Mucosa of descending colon (tissue), 3 donors: ENCODE results near the gene CITED1. TPM values are rescaled to one million over a fixed set of nuclear protein-coding genes. Genes with fewer than 3 reads are reported as not detected.

Experiments used
- ATAC-seq: fragments of 200-7000 bp; cut with Tn5 transposase; one replicate; pipeline ENCODE4 v1.9.1; 2020; ENCODE audit warnings: mild to moderate bottlenecking, moderate library complexity
- DNase-seq, 3 donors: peaks; one replicate each; pipeline ENCODE4 v3.0.0-alpha.2; 2020
- H3K36me3 ChIP-seq: fragments of 200-600 bp; one replicate; pipeline ENCODE4 v1.8.0; 2021; ENCODE audit warnings: low read depth, mild to moderate bottlenecking
- H3K4me1 ChIP-seq: fragments of 200-600 bp; one replicate; pipeline ENCODE4 v1.8.0; 2021; ENCODE audit warnings: low read depth, mild to moderate bottlenecking
- H3K4me3 ChIP-seq: fragments of 200-600 bp; one replicate; pipeline ENCODE4 v1.8.0; 2021; ENCODE audit warnings: mild to moderate bottlenecking
- H3K9me3 ChIP-seq: fragments of 200-600 bp; one replicate; pipeline ENCODE4 v1.8.0; 2021; ENCODE audit warnings: mild to moderate bottlenecking
- intact Hi-C, 2 donors: fragments of 100-400 bp; cut with DNase I in 1 of 2; cut with micrococcal nuclease in 1 of 2; formaldehyde crosslinking; loops; one replicate each; pipeline versions ENCODE4 v1.11.0 to v1.11.1; 2022; cut with DNase I, micrococcal nuclease
- long read RNA-seq, 2 donors: library from polyadenylated mRNA; unstranded; transcript quantifications; one replicate each; pipeline ENCODE4 v2.0.0, GENCODE V29; 2019 to 2021
- total RNA-seq, 3 donors: library from RNA; stranded (reverse); fragmentation: NEBNext Ultra II Directional in 2 of 3; extraction: Animal tissue kit (Norgen Biotek cat#: 25700) in 2 of 3; gene quantifications; one replicate each; pipeline versions ENCODE4 v1.2.1 to v1.2.4, GENCODE V29; 2021 to 2023
- TF ChIP-seq, protein P1 (sequence below): fragments of 200-600 bp; IDR thresholded peaks from one replicate; pipeline ENCODE4 v1.8.0; 2022; ENCODE audit warnings: antibody characterized with exemption, mild to moderate bottlenecking
- donor health status: DM: no; HTN: no; CAD: no; lungs with moderate emphysema.
- donor health status: DM: no; HTN: no; CAD: no.
- donor health status: DM: no; HTN: yes; CAD: no.

Gene CITED1, protein sequence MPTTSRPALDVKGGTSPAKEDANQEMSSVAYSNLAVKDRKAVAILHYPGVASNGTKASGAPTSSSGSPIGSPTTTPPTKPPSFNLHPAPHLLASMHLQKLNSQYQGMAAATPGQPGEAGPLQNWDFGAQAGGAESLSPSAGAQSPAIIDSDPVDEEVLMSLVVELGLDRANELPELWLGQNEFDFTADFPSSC
- under 1 TPM in 2 of 3 donors, not detected in 1; 0.67 to 0.70 TPM for total RNA-seq
- long read RNA-seq, donor 1, partial matches to known transcripts, result 0 of 1 reads
- long read RNA-seq, donor 1, other reads (novel, unspliced or antisense), result 0 of 1 reads
- long read RNA-seq, donor 2, result 0 reads

DNA sequence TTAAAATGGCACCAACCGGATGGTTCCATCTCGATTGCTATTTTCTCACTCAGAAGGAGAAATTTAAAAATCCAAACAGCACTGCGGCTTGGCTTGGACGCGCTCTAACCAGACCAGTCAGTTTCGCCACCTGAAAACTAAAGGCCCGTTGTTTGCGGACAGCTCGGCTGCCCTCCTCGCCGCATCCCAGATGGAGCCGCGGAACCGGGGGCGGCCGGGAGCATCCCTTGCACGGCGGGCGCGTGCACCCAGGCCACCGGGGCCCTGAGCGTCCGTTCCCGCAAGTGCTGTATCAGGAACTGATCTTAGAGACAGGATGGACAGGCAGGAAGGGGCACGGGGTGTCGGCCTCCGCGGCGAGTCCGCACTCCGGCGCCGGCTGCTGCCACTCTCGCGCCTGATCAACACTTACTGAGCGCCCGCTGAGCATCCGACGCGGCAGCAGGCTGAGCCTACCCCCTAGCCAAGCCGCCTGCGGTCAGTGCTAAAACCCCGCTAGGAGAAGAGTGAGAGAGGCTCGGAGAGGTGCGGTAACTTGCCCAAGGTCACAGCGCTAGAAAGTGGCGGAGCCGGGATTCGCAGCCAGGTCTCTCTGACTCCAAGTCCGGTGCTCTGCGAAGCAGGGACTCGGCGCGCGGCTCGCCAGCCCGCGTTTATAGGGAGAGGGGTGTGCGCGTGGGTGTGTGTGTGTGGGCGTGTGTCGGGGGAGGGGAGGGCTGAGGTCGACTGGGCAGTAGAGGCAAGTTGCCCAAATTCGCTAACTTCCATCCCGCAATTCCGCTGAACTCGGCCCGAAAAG, at the start of gene CITED1:
Gene CITED1 (minus strand): TSS at position 629 of the 799 bp plus-strand sequence. CDS start 3,045 bp downstream, outside the sequence.
- Histone ChIP-seq H3K4me1 (no peaks in the 10 kb centered on the region), H3K36me3 (no peaks in the 10 kb centered on the region), H3K9me3 (no peaks in the 10 kb centered on the region), H3K4me3 (no peak within 1 kb of the TSS)
- TF ChIP-seq, protein P1, sequence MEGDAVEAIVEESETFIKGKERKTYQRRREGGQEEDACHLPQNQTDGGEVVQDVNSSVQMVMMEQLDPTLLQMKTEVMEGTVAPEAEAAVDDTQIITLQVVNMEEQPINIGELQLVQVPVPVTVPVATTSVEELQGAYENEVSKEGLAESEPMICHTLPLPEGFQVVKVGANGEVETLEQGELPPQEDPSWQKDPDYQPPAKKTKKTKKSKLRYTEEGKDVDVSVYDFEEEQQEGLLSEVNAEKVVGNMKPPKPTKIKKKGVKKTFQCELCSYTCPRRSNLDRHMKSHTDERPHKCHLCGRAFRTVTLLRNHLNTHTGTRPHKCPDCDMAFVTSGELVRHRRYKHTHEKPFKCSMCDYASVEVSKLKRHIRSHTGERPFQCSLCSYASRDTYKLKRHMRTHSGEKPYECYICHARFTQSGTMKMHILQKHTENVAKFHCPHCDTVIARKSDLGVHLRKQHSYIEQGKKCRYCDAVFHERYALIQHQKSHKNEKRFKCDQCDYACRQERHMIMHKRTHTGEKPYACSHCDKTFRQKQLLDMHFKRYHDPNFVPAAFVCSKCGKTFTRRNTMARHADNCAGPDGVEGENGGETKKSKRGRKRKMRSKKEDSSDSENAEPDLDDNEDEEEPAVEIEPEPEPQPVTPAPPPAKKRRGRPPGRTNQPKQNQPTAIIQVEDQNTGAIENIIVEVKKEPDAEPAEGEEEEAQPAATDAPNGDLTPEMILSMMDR, result no peak
- ATAC-seq, result no peak
- intact Hi-C loops, result no loop called here
- peak in 1 of 3 donors; percentile 26 for DNase-seq

DNA sequence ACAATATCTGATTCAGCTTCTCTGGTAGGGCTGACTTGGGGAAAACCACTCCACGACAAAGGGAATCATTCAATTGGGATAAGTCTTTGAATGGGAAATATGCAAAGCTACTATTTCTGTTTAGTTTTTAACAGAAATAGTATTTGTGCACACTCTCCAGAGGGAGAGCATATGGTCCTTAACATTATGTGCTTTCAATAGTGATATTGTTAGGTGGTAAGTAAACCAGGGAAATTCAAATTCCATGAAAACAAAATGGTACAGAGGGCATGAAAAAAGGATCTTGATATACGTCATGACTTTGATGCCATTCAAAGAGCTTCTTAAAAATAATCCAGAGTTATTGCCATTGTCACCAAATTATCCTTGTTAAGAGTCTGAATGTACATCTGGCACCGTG, 47.1 kb upstream of the CITED1 start:
- Histone ChIP-seq H3K36me3 (no peaks in the 10 kb centered on the region), H3K9me3 (no peaks in the 10 kb centered on the region), H3K4me1 (no peaks in the 10 kb centered on the region), H3K4me3 (no peak overlapping the region)
- TF ChIP-seq, protein P1, result no peak
- intact Hi-C loops, result no loop called here
- no peak for ATAC-seq
- no peak for DNase-seq

DNA sequence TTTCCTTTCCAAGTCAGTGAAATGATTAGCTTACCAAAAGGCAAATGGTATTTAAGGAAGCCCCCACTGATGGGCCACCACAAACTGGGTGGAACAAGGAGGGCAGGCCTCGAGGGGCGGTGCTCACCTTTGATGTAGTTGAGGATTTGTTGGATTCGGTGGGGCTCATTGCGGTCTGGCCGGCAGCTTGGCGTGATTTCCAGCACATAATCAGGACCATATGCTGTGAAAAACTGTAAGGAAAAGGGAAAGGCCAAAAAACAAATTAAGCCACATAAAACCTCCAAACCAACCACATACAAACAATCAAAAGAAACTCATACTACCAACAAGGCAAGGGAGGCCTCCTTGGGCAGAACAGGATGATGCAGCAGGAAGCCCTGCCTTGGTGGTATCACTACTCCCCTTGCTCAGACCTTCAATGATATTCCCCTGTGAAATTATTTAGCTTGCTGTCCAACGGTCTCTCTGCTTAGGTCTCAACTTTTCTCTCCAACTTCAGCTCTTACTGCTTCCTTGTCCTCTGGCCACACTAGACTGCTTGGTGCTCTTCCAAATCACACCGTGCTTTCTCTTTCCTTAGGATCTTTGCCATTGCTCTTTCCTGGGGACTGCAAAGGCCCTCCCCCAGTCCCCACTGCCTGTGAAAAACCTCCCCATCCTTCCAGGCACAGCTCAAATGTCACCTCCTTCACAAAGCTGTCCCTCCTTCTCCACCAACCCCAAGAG, 46.1 kb upstream of the CITED1 start:
- Histone ChIP-seq H3K4me1 (no peaks in the 10 kb centered on the region), H3K4me3 (no peak overlapping the region), H3K36me3 (no peaks in the 10 kb centered on the region), H3K9me3 (no peaks in the 10 kb centered on the region)
- intact Hi-C loops, result no loop called here
- ATAC-seq (no peak), DNase-seq (no peak)
- TF ChIP-seq, protein P1, result no peak

DNA sequence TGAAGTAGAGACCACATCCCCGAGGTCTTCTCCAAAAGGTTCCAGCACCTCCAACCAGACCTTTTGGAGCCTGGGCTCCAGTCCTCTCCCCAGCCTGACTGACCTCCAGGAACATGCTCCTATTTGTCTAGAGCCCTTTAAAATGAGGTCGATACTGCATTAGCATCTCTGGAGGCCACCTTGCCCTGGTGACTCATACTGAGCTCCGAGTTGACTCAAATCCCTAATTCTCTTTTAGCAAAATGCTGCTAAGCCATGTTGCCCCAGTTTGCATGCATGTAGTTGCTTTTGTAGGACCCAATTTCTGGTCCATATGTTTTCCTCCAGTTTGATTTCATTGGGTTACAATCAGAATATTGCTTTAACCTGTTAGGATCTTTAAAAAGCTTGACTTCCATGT, 43.5 kb upstream of the CITED1 start:
- no peaks in the 10 kb centered on the region for H3K4me1 ChIP-seq
- no peak overlapping the region for H3K4me3 ChIP-seq
- intact Hi-C loops, result no loop called here
- no peaks in the 10 kb centered on the region for H3K36me3 ChIP-seq
- DNase-seq (no peak), ATAC-seq (no peak)
- TF ChIP-seq, protein P1, result no peak
- no peaks in the 10 kb centered on the region for H3K9me3 ChIP-seq

DNA sequence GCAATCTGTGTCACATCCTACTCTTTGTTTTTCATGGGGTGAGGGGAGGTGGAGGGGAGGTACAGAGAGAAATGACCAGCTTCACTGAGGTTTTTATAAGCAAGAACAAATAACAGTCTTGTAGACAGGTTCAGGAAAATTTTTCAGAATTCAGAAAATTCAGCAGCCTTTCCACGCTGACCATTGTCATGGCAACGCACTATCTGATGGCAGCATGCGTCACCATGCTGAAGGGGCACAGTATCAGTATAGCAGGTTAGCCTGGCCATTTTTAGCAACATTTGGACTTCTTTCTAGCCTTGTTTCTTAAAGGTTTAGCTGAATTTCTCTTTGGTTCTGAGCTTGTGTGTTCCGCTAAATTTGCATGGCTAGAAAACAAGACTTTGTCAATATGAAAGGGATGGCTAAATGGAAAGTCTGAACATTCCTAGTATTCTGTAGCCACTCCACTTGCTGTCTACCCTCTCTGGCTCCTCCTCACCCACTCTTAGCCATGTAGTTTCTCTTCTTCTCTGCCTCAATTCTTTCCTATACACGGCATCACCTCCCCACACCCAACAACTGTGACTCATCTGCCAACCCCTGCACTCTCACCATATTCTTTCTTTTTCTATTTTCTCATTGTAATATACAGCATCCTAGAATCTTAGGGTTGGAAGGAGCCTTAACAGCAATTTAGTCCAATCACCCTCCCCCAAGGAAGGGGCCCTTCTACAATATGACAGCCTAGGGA, 42.7 kb upstream of the CITED1 start:
- Histone ChIP-seq H3K9me3 (no peaks in the 10 kb centered on the region), H3K4me1 (no peaks in the 10 kb centered on the region), H3K36me3 (no peaks in the 10 kb centered on the region), H3K4me3 (no peak overlapping the region)
- TF ChIP-seq, protein P1, result no peak
- intact Hi-C loops, result no loop called here
- ATAC-seq (no peak), DNase-seq (no peak)
